HCT116 (cell line): Measurements from ENCODE around the gene LRP1B. TPM values are rescaled to one million over a fixed set of nuclear protein-coding genes. Genes with fewer than 3 reads are reported as not detected.

Experiments used
- ATAC-seq: fragments of 200-7000 bp; cut with Tn5 transposase; 2 replicates; pipeline ENCODE4 v1.9.1; 2020; ENCODE audit warnings: mild to moderate bottlenecking, moderate library complexity
- BruUV-seq: library from RNA; stranded (reverse); fragments of 400-500 nt; replicated peaks from 2 replicates; lab custom pipeline; 2021; lab: Mats Ljungman, UMichigan
- CTCF ChIA-PET: fragments of 300-600 bp; sonication (Branson Sonifier 250); formaldehyde crosslinking; loops from one replicate; lab custom pipeline; 2021; ENCODE audit warnings: antibody characterized with exemption; lab: Charles Lee
- POLR2A ChIA-PET: fragments of 300-600, 350-600 bp; sonication (Branson Sonifier 250); formaldehyde crosslinking; loops from one replicate; lab custom pipeline; 2021; ENCODE audit warnings: antibody characterized with exemption; lab: Charles Lee
- RAD21 ChIA-PET, 2 experiments: fragments of 300-600 bp; sonication (Branson Sonifier 250); formaldehyde crosslinking; loops; one replicate each; lab custom pipeline; 2023; ENCODE audit warnings: low total read pairs in 2 of 2; ENCODE audit not compliant: uncharacterized antibody in 2 of 2, unreplicated experiment in 2 of 2, low non-redundant PET in 1 of 2; lab: Charles Lee
- DNase-seq: peaks from one replicate; pipeline ENCODE4 v3.0.0-alpha.2; 2010; ENCODE audit warnings: low read depth, low spot score
- H2AFZ ChIP-seq: fragments of 200-600 bp; shearing (Covaris generic), sonication (generic); 2 replicates; pipeline ENCODE4 v1.6.1; 2017; ENCODE audit warnings: low read depth, mixed run types, mixed read lengths, antibody characterized with exemption, low read length; ENCODE audit not compliant: poor library complexity, severe bottlenecking
- H3K27ac ChIP-seq: 2 replicates; pipeline ENCODE4 v1.5.1; 2012; ENCODE audit warnings: low read depth, low read length
- H3K27me3 ChIP-seq: fragments of 200-600 bp; sonication (generic); 2 replicates; pipeline ENCODE4 v1.6.1; 2016; ENCODE audit warnings: mixed run types, low read length, mixed read lengths; ENCODE audit not compliant: insufficient read depth
- H3K36me3 ChIP-seq, 2 experiments: fragments of 200-500 bp in 1 of 2; fragments of 200-600 bp in 1 of 2; sonication (Bioruptor generic) in 1 of 2; sonication (generic) in 1 of 2; 2 replicates each; pipeline versions ENCODE4 v1.5.1 to v1.6.1; 2014 to 2016; ENCODE audit warnings: low read length in 2 of 2, inconsistent platforms in 1 of 2, mixed read lengths in 1 of 2, mixed run types in 1 of 2; ENCODE audit not compliant: insufficient read depth in 2 of 2, control insufficient read depth in 1 of 2
- H3K4me1 ChIP-seq, 2 experiments: fragments of 200-600 bp in 1 of 2; sonication (generic) in 1 of 2; 2 replicates each; pipeline versions ENCODE4 v1.5.1 to v1.6.1; 2012 to 2017; ENCODE audit warnings: low read length in 2 of 2, inconsistent platforms in 1 of 2, mild to moderate bottlenecking in 1 of 2, mixed read lengths in 1 of 2, mixed run types in 1 of 2, moderate library complexity in 1 of 2; ENCODE audit not compliant: insufficient read depth in 2 of 2, control insufficient read depth in 1 of 2
- H3K4me2 ChIP-seq: fragments of 200-600 bp; sonication (generic); 2 replicates; pipeline ENCODE4 v1.6.1; 2017; ENCODE audit warnings: mixed run types, low read length, mixed read lengths
- H3K4me3 ChIP-seq, 2 experiments: fragments of 200-600 bp in 1 of 2; sonication (generic) in 1 of 2; replicated peaks in 1 of 2; 2 replicates each; pipeline ENCODE4 v1.5.1; 2011 to 2016; ENCODE audit warnings: low read length in 2 of 2, control low read depth in 1 of 2, low read depth in 1 of 2, mild to moderate bottlenecking in 1 of 2, mixed read lengths in 1 of 2, mixed run types in 1 of 2
- H3K79me2 ChIP-seq: fragments of 200-600 bp; sonication (generic); 2 replicates; pipeline ENCODE4 v1.6.1; 2017; ENCODE audit warnings: mild to moderate bottlenecking, mixed run types, low read length, moderate library complexity, mixed read lengths; ENCODE audit not compliant: insufficient read depth
- H3K9ac ChIP-seq: fragments of 200-600 bp; sonication (generic); 2 replicates; pipeline ENCODE4 v1.6.1; 2016; ENCODE audit warnings: low read length, mixed read lengths
- H3K9me2 ChIP-seq: fragments of 200-600 bp; sonication (generic), shearing (Covaris generic); 2 replicates; pipeline ENCODE4 v1.6.1; 2017; ENCODE audit warnings: mixed run types, mild to moderate bottlenecking, moderate library complexity; ENCODE audit not compliant: insufficient read depth
- H3K9me3 ChIP-seq, 2 experiments: fragments of 200-500 bp in 1 of 2; fragments of 200-600 bp in 1 of 2; sonication (Bioruptor generic) in 1 of 2; sonication (generic) in 1 of 2; 2 replicates each; pipeline ENCODE4 v1.6.1; 2014 to 2017; ENCODE audit warnings: low read length in 2 of 2, mixed read lengths in 2 of 2, inconsistent platforms in 1 of 2, low read depth in 1 of 2, mild to moderate bottlenecking in 1 of 2, mixed run types in 1 of 2, moderate library complexity in 1 of 2; ENCODE audit not compliant: control insufficient read depth in 1 of 2, insufficient read depth in 1 of 2
- H4K20me1 ChIP-seq: fragments of 200-600 bp; sonication (generic), shearing (Covaris generic); 2 replicates; pipeline ENCODE4 v1.6.1; 2017; ENCODE audit warnings: mixed run types, mild to moderate bottlenecking, moderate library complexity; ENCODE audit not compliant: insufficient read depth
- CBX3 ChIP-seq: IDR thresholded peaks from 2 replicates; pipeline ENCODE4 v1.6.1; 2012; ENCODE audit warnings: low read depth
- CEBPB ChIP-seq: IDR thresholded peaks from 2 replicates; pipeline ENCODE4 v1.6.1; 2012; ENCODE audit warnings: low read depth
- CTCF ChIP-seq, 3 experiments: fragments of 200-600 bp in 1 of 3; sonication (generic) in 1 of 3; IDR thresholded peaks in 2 of 3; conservative IDR thresholded peaks in 1 of 3; 2 replicates each; pipeline ENCODE4 v1.5.1; 2012 to 2017; ENCODE audit warnings: low read depth in 2 of 3, low read length in 2 of 3, antibody characterized with exemption in 1 of 3, borderline replicate concordance in 1 of 3, control low read depth in 1 of 3, mild to moderate bottlenecking in 1 of 3, mixed read lengths in 1 of 3, mixed run types in 1 of 3, moderate library complexity in 1 of 3; ENCODE audit not compliant: insufficient read depth in 1 of 3
- EZH2phosphoT487 ChIP-seq: fragments of 200-600 bp; IDR thresholded peaks from 2 replicates; pipeline ENCODE4 v1.6.1; 2018; ENCODE audit warnings: antibody characterized with exemption, borderline replicate concordance
- POLR2AphosphoS5 ChIP-seq: IDR thresholded peaks from 2 replicates; pipeline ENCODE4 v1.6.1; 2011; ENCODE audit warnings: mild to moderate bottlenecking, low read depth, low read length, moderate library complexity
- RAD21 ChIP-seq: IDR thresholded peaks from 2 replicates; pipeline ENCODE4 v1.6.1; 2012; ENCODE audit warnings: low read depth, mild to moderate bottlenecking
- REST ChIP-seq: IDR thresholded peaks from 2 replicates; pipeline ENCODE4 v1.6.1; 2012; ENCODE audit warnings: low read depth
- SP1 ChIP-seq: IDR thresholded peaks from 2 replicates; pipeline ENCODE4 v1.6.1; 2012; ENCODE audit warnings: low read depth
- ZFX ChIP-seq: fragments of 450-650 bp; IDR thresholded peaks from 2 replicates; pipeline ENCODE4 v1.6.1; 2017
- ZNF274 ChIP-seq: fragments of 200-500 bp; sonication (Bioruptor generic); IDR thresholded peaks from 2 replicates; pipeline ENCODE4 v1.6.1; 2014; ENCODE audit warnings: mild to moderate bottlenecking, low read depth, low read length, inconsistent platforms
- intact Hi-C: fragments of 100-400 bp; cut with micrococcal nuclease; formaldehyde crosslinking; loops from 2 replicates; pipeline ENCODE4 v1.10.0; 2022
- total RNA-seq: library from RNA; stranded (reverse); gene quantifications from one replicate; pipeline ENCODE4 v1.2.1, GENCODE V29; 2021; ENCODE audit not compliant: unreplicated experiment

The LRP1B gene
- total RNA-seq, 1 experiment from 2014 or later, result 0.34 TPM

GRCh38 chr2:141524777-141525176 is 606.0 kb downstream of the LRP1B start:
- BruUV-seq, result no TSS peak
- ATAC-seq (no peak), DNase-seq (no peak)
- Histone ChIP-seq H3K36me3 (no peaks in the 10 kb centered on the region), H3K79me2 (no peaks in the 10 kb centered on the region), H2AFZ (no peak overlapping the region), H3K4me1 (no peaks in the 10 kb centered on the region), H3K4me2 (no peak overlapping the region), H4K20me1 (no peaks in the 10 kb centered on the region), H3K9me2 (no peaks in the 10 kb centered on the region), H3K27me3 (no peaks in the 10 kb centered on the region), H3K9ac (no peak overlapping the region), H3K9me3 (no peaks in the 10 kb centered on the region), H3K27ac (no peak overlapping the region), H3K4me3 (no peak overlapping the region)
- ChIA-PET CTCF (no interaction called here), POLR2A (interaction anchor here (0.6 kb wide), 1 partner anchor 538 kb away, joined by 3 read pairs; no protein-coding TSS in a partner anchor), RAD21 (no interaction called here)
- intact Hi-C loops, result no loop called here
- no peak for TF ChIP-seq ZFX
- TF ChIP-seq POLR2AphosphoS5, result no peak
- no peak for TF ChIP-seq CBX3
- TF ChIP-seq CTCF (IDR thresholded peaks at IDR 0.05 in 2 of 3, conservative IDR thresholded peaks at IDR 0.05 in 1 of 3; ENCODE audit: borderline replicate concordance in 1 of 3, insufficient read depth in 1 of 3, low read depth in 2 of 3, low read length in 2 of 3), result no peak
- no peak for TF ChIP-seq RAD21

GRCh38 chr2:141523199-141523598 is 607.6 kb downstream of the LRP1B start:
- no peak for DNase-seq
- no TSS peak for BruUV-seq
- no peak overlapping the region for H3K27ac ChIP-seq
- H3K36me3 ChIP-seq, result no peaks in the 10 kb centered on the region
- POLR2A ChIA-PET, result no interaction called here
- no peak overlapping the region for H3K4me2 ChIP-seq
- TF ChIP-seq EZH2phosphoT487 (no peak), SP1 (no peak), REST (no peak), POLR2AphosphoS5 (no peak), ZNF274 (no peak), CEBPB (no peak), ZFX (no peak)
- no peaks in the 10 kb centered on the region for H4K20me1 ChIP-seq
- H3K4me3 ChIP-seq, result no peak overlapping the region
- ATAC-seq, result no peak
- RAD21 ChIA-PET, result no interaction called here
- H3K79me2 ChIP-seq, result no peaks in the 10 kb centered on the region
- H3K4me1 ChIP-seq, result no peaks in the 10 kb centered on the region
- intact Hi-C loops, result no loop called here
- no peaks in the 10 kb centered on the region for H3K9me2 ChIP-seq
- H3K9ac ChIP-seq, result no peak overlapping the region
- no peaks in the 10 kb centered on the region for H3K27me3 ChIP-seq
- no peaks in the 10 kb centered on the region for H3K9me3 ChIP-seq
- no peak overlapping the region for H2AFZ ChIP-seq
- CTCF ChIA-PET, result no interaction called here
